NCI-H1048 (cell line): ENCODE measurements around the gene IFITM5.
A peak's percentile ranks its signal among the peaks of the same experiment; 100 is the strongest.

Experiments
- DNase-seq: peaks from one replicate; lab custom pipeline; 2025; lab: John Stamatoyannopoulos, UW

Gene IFITM5

DNA sequence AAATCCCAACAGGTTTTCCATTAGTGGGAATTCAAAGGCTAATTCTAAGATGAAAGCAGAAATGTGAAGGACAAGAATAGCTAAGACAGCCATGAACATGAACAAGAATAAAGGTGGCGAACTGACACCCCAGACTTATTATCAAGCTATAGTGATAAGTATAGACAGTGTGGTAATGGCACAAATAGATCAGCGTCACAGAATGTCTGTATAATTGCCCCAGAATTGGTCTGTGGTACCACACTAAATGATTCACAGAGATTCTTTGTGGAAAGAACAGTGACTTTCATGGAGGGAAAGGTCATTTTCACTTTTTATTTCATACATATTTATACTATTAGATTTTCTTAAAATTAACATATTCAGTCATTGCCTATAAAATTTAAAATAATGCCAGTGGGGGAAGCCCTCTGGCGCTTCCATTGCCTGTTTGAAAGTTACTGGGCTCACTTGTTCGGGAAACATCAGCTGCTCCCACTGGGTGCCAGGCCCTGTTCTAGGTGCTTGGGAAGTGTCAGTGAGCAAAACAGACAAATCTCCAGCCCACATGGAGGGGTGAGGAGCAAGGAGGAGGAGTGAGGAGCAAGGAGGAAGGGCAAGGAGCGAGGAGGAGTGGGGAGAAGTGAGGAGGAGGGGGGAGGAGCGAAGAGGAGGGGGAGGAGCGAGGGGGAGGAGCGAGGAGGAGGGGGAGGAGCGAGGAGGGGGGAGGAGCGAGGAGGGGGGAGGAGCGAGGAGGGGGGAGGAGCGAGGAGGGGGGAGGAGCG is 32.5 kb downstream of the IFITM5 start:
- no peak for DNase-seq

- DNase-seq: no peak
Measured at GRCh38 chr11:261624-262023, 37.7 kb downstream of the IFITM5 start.

GRCh38 chr11:259413-259812 is 39.9 kb downstream of the IFITM5 start:
- DNase-seq: no peak

DNA sequence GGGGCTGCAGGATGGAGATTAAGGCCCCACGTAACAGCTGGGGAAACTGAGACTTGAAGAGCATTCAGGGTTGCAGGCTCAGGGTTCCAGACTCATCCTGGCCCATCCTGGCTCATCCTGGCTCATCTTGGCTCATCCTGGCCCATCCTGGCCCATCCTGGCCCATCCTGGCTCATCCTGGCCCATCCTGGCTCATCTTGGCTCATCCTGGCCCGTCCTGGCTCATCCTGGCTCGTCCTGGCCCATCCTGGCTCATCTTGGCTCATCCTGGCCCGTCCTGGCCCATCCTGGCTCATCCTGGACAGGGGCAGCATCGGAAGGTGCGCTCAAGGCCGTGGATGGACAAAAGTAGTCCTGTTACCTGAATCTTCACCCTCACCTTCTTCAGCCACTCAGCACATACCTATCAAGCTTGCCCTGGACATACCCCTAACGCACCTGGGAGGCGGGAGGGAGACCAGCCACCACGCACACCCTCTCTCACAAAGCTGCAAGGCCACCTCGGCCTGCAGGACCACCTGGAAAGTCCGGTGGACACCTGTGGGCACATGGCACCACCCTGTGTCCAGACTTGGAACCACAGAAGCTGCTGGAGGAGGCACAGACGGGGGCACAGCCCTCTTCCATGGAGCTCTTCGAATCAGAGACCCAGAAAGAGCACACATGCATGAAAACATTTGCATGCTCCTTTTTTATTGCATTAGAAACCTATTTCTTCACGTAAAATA is 41.4 kb downstream of the IFITM5 start:
- no peak for DNase-seq

GRCh38 chr11:256952-257737 is 42.2 kb downstream of the IFITM5 start:
- no peak for DNase-seq

DNA sequence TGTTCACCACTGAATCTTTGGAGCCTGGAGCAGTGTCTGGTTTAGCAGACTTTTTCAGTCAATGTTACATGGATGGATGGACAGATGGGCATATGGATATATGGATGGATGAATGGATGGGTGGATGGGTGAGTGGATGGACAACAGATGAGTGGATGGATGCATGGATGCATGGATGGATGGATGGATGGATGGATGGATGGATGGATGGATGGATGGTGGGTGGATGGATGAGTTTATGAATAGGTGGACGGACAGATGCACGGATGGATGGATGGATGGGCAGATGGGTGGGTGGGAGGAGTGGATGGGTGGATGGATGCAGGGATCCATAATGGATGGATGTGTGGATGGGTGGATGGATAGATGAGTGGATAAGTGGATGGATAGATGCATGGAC is 43.5 kb downstream of the IFITM5 start:
- no peak for DNase-seq

- DNase-seq: no peak
Measured at GRCh38 chr11:255176-255575, 44.1 kb downstream of the IFITM5 start.

- DNase-seq: no peak
Measured at GRCh38 chr11:253886-254270, 45.4 kb downstream of the IFITM5 start.

- no peak for DNase-seq
Measured at GRCh38 chr11:253160-253885, 46.0 kb downstream of the IFITM5 start.

GRCh38 chr11:252666-253065 is 46.7 kb downstream of the IFITM5 start:
- DNase-seq: no peak

GRCh38 chr11:251550-251949 is 47.8 kb downstream of the IFITM5 start:
- DNase-seq: no peak

DNA sequence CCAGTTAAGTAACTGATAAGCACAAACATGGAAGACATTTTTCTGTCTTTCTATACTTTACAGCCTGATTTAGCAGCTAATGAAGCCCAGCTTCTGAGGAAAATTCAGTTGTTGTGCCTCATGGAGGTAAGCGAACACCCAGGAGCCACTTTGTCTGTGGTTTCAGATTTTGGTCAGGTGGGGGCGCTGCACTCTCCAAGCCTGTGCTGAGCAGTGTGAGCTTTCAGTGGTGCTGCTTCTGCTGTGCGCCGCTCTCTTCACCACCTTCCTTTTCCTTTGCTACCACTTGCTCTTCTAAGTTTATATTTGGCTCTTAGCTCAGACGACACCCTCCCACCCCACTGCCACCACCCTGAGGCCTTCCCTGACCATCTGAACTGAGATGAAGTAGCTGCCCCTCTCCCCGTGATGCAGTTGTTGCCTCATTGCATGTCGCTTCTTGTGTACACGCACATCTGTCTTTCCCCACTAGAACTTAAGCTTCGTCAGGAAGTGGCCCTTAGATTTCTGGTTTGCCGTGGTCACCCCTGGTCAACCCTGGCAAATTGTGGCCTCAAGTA is 48.5 kb downstream of the IFITM5 start:
- DNase-seq: peak; percentile 8

DNA sequence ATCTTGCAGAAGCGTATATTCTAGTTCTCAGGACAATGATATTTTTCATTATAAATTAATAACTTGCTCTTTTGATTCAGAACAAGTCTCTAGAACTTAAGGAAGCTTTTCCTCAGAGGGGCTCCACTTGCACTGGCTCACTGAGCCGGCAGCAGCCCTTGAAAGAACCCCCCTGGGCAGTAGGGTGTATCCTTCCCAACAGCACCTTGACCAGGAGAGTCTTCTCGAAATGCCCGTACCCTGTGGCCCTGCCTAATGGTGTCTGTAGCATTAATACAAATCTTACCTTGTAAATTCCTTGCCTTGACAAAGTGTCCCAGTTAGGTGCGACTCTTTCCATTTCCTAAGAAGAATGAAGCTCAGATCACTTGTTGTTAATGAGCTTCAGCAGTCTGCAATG is 49.1 kb downstream of the IFITM5 start:
- DNase-seq: no peak

DNA sequence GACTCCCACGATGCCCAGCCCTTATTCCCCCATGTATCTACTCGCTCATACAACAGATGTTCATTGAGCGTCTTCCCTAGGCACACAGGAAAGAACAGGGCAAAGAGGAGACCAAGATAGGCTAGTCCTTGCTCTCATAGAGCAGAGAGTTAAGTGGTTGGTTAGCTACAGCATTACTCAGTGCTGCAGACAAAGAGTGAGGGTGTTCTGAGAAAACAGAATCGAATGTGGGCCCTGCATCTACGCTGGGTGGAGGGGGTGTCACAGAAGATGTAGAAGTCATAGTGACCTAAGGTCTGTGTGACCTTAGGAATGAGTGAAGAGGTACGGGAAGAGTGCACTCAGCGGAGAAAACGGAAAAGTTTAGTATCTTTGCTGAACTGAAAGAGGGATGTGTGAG is 50.3 kb downstream of the IFITM5 start:
- no peak for DNase-seq
